Activated CD8-positive, alpha-beta memory T cell treated with anti-CD3 and anti-CD28 coated beads for 36 hours (primary cell): ENCODE results near the gene SCN2B. TPM values are rescaled to one million over a fixed set of nuclear protein-coding genes. Genes with fewer than 3 reads are reported as not detected.

Experiments used
- CTCF ChIA-PET: fragments of 350-600 bp; sonication (Branson Sonifier 250); formaldehyde crosslinking; loops from one replicate; lab custom pipeline; 2021; ENCODE audit warnings: antibody characterized with exemption; lab: Charles Lee
- POLR2A ChIA-PET: fragments of 350-600 bp; sonication (Branson Sonifier 250); formaldehyde crosslinking; loops from one replicate; lab custom pipeline; 2021; ENCODE audit warnings: antibody characterized with exemption; lab: Charles Lee
- total RNA-seq, 2 experiments: library from RNA; stranded (reverse); gene quantifications; one replicate each; pipeline ENCODE4 v1.2.3, GENCODE V29; 2021

Gene SCN2B
- total RNA-seq, 2 experiments from 2014 or later: not detected

GRCh38 chr11:118168316-118168715, 8.1 kb downstream of the SCN2B start:
- CTCF ChIA-PET: interaction anchor here (1.2 to 5.3 kb wide), 3 partner anchors 12 to 128 kb away, joined by 3 to 37 read pairs (median 4); no protein-coding TSS in a partner anchor
- POLR2A ChIA-PET: no interaction called here

- CTCF ChIA-PET: interaction anchor here (1.0 to 1.2 kb wide), 2 partner anchors 12 to 31 kb away, joined by 4 read pairs; no protein-coding TSS in a partner anchor
- POLR2A ChIA-PET: no interaction called here
Measured at GRCh38 chr11:118167906-118168305, 8.5 kb downstream of the SCN2B start.

- CTCF ChIA-PET: interaction anchor here (1.0 to 1.2 kb wide), 2 partner anchors 13 to 31 kb away, joined by 4 read pairs; no protein-coding TSS in a partner anchor
- POLR2A ChIA-PET: no interaction called here
Measured at GRCh38 chr11:118167253-118167652, 9.2 kb downstream of the SCN2B start.

- POLR2A ChIA-PET: no interaction called here
- CTCF ChIA-PET: interaction anchor here (1.0 kb wide), 1 partner anchor 32 kb away, joined by 4 read pairs; no protein-coding TSS in a partner anchor
Measured at GRCh38 chr11:118166641-118167040, 9.8 kb downstream of the SCN2B start.

GRCh38 chr11:118164885-118165284, 11.6 kb downstream of the SCN2B start:
- CTCF ChIA-PET: interaction anchor here (1.0 to 1.5 kb wide), 2 partner anchors 12 to 125 kb away, joined by 3 to 6 read pairs; partner anchors contain the start of gene SCN4B
- POLR2A ChIA-PET: no interaction called here

GRCh38 chr11:118163494-118163893, 12.9 kb downstream of the SCN2B start:
- POLR2A ChIA-PET: no interaction called here
- CTCF ChIA-PET: interaction anchor here (1.7 kb wide), 1 partner anchor 8 kb away, joined by 7 read pairs; no protein-coding TSS in a partner anchor

GRCh38 chr11:118162846-118163245, 13.6 kb downstream of the SCN2B start:
- CTCF ChIA-PET: interaction anchor here (1.0 to 1.7 kb wide), 2 partner anchors 8 to 9 kb away, joined by 3 to 7 read pairs; no protein-coding TSS in a partner anchor
- POLR2A ChIA-PET: no interaction called here

GRCh38 chr11:118161786-118162185, 14.7 kb downstream of the SCN2B start:
- ChIA-PET CTCF (interaction anchor here (1.0 kb wide), 1 partner anchor 9 kb away, joined by 3 read pairs; no protein-coding TSS in a partner anchor), POLR2A (no interaction called here)

GRCh38 chr11:118157186-118157895, 19.1 kb downstream of the SCN2B start:
- ChIA-PET CTCF (interaction anchor here (1.2 to 3.7 kb wide), 4 partner anchors 12 to 48 kb away, joined by 3 to 25 read pairs (median 4); no protein-coding TSS in a partner anchor), POLR2A (interaction anchor here (0.6 kb wide), 1 partner anchor 118 kb away, joined by 3 read pairs; no protein-coding TSS in a partner anchor)

GRCh38 chr11:118156531-118157185, 19.8 kb downstream of the SCN2B start:
- CTCF ChIA-PET: interaction anchor here (1.2 to 3.7 kb wide), 4 partner anchors 12 to 48 kb away, joined by 3 to 25 read pairs (median 4); no protein-coding TSS in a partner anchor
- POLR2A ChIA-PET: no interaction called here

GRCh38 chr11:118155776-118156530, 20.5 kb downstream of the SCN2B start:
- CTCF ChIA-PET: interaction anchor here (1.0 to 3.7 kb wide), 4 partner anchors 10 to 47 kb away, joined by 3 to 25 read pairs (median 4); no protein-coding TSS in a partner anchor

GRCh38 chr11:118154641-118155040, 21.8 kb downstream of the SCN2B start:
- ChIA-PET POLR2A (interaction anchor here (0.5 kb wide), 1 partner anchor 15 kb away, joined by 4 read pairs; no protein-coding TSS in a partner anchor), CTCF (interaction anchor here (3.7 kb wide), 1 partner anchor 17 kb away, joined by 25 read pairs; no protein-coding TSS in a partner anchor)

More at GRCh38 chr11:118155776-118156530, 20.5 kb downstream of the SCN2B start:
- POLR2A ChIA-PET: no interaction called here

GRCh38 chr11:118153976-118154375, 22.5 kb downstream of the SCN2B start:
- ChIA-PET POLR2A (no interaction called here), CTCF (interaction anchor here (3.7 kb wide), 1 partner anchor 18 kb away, joined by 25 read pairs; no protein-coding TSS in a partner anchor)

GRCh38 chr11:118153516-118153915, 22.9 kb downstream of the SCN2B start:
- POLR2A ChIA-PET: no interaction called here
- CTCF ChIA-PET: interaction anchor here (1.2 to 2.2 kb wide), 2 partner anchors 12 to 18 kb away, joined by 6 to 9 read pairs; no protein-coding TSS in a partner anchor

- ChIA-PET POLR2A (interaction anchor here (0.6 kb wide), 1 partner anchor 1053 kb away, joined by 3 read pairs; the partner anchor contains the start of gene CBL), CTCF (interaction anchor here (0.7 to 2.2 kb wide), 4 partner anchors 13 to 323 kb away, joined by 3 to 9 read pairs (median 5); no protein-coding TSS in a partner anchor)
Measured at GRCh38 chr11:118152552-118153471, 23.6 kb downstream of the SCN2B start, which contains the start of gene SCN4B. SCN4B (minus strand) TSS chr11:118152823; CDS start chr11:118152673, 150 bp downstream.

GRCh38 chr11:118152020-118152551, 24.4 kb downstream of the SCN2B start:
- ChIA-PET POLR2A (interaction anchor here (0.6 kb wide), 1 partner anchor 1054 kb away, joined by 3 read pairs; the partner anchor contains the start of gene CBL), CTCF (interaction anchor here (0.7 to 2.2 kb wide), 4 partner anchors 13 to 322 kb away, joined by 3 to 9 read pairs (median 5); no protein-coding TSS in a partner anchor)

GRCh38 chr11:118151431-118151830, 25.0 kb downstream of the SCN2B start:
- POLR2A ChIA-PET: no interaction called here
- CTCF ChIA-PET: interaction anchor here (2.2 kb wide), 1 partner anchor 20 kb away, joined by 9 read pairs; no protein-coding TSS in a partner anchor
